ENCODE data around the gene DOCK11.

The DOCK11 gene

DNA sequence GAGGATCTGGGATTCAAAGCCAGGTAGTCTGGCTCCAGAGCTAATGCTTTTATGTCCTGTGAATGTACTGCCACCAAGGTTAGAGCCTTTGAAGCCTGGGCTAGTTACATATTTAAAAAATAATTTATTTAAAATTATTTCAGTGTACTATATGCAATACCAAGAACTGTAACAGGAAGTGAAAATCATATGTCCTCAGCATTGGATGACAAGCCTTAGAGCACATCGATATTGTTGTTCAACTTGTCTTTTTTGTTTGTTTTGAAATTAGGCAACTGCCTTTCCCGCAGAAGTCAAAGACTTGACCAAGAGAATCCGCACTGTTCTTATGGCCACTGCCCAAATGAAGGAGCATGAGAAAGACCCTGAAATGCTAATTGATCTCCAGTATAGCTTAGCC is 158.7 kb downstream of the DOCK11 start:
- ATAC-seq = no peak

DNA sequence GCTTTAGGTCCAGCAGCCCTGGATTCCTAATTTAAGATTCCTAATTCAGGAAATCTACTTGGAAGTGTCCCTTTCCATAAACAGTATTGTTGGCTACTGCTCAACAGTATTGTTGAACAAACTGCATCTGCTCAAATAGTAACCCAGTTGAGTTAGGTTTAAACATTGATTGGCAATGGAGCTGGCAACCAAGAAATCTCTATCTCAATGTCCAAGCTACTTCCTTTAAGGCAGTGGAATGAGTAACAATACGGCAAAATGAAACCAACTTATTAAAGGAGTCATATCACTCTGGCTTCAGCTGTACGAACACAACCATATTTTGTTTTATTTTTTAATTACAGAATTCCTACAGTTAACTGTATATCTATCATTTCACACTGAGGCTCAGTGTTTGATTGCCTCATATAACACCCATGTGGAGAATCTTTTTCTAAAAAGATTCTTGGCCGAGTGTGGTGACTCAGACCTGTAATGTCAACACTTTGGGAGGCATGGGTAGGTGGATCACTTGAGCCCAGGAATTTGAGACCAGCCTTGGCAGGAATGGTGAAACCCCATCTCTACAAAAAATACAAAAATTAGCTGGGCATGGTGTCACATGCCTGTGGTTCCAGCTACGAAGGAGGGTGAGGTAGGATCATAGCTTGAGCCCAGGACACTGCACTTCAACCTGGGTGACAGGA is 160.1 kb downstream of the DOCK11 start:
- Mint-ChIP-seq H3K27me3 (no peaks in the 10 kb centered on the region), H3K4me3 (no peak overlapping the region), H3K4me1 (no peaks in the 10 kb centered on the region), H3K27ac (no peak overlapping the region), H3K9me3 (no peaks in the 10 kb centered on the region)
- DNase-seq (no peak), ATAC-seq (no peak)

More for the DNA sequence above, 158.7 kb downstream of the DOCK11 start:
- no peaks in the 10 kb centered on the region for H3K4me1 Mint-ChIP-seq
- H3K27ac Mint-ChIP-seq = no peak overlapping the region
- no peaks in the 10 kb centered on the region for H3K27me3 Mint-ChIP-seq
- H3K9me3 Mint-ChIP-seq = no peaks in the 10 kb centered on the region
- no peak overlapping the region for H3K4me3 Mint-ChIP-seq
- no peak for DNase-seq

DNA sequence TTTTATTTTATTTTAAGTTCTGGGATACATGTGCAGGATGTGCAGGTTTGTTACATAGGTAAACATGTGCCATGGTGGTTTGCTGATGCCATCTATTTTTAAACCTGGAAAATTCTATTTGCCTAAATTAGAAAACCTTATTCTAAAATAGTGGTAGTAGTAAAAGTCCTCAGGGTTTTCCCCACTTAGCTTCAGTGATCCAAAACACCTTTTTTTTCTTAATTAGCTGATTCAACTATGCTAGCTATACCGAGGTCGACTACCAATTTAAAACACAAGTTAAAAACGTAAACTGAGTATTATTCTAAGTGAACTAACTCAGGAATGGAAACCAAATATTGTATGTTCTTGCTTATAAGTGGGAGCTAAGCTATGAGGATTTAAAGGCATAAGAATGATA is 161.8 kb downstream of the DOCK11 start:
- no peak for ATAC-seq
- Mint-ChIP-seq H3K27ac (no peak overlapping the region), H3K27me3 (no peaks in the 10 kb centered on the region), H3K4me3 (no peak overlapping the region), H3K4me1 (no peaks in the 10 kb centered on the region), H3K9me3 (no peaks in the 10 kb centered on the region)
- DNase-seq = no peak

DNA sequence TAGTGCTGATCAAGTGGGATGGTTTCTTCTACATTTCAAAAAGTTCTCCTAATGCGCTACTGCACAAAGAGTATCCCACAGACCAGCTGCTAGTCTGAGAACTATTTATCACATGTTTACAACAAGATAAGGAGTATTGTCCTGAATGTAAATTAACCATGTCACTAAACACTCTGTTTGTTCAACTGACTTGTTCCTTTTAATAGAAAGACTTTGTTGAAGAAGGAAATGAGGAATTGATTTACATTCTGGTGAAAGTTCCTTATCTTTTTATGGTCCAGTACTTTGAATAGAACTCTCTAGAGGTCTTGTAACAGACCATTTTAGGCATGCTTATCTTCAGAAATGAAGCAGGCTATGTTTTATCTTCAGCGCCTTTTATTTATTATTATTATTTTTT is 164.5 kb downstream of the DOCK11 start:
- H3K4me3 Mint-ChIP-seq = no peak overlapping the region
- DNase-seq (no peak), ATAC-seq (no peak)
- H3K9me3 Mint-ChIP-seq = no peaks in the 10 kb centered on the region
- no peaks in the 10 kb centered on the region for H3K27me3 Mint-ChIP-seq
- H3K27ac Mint-ChIP-seq = no peak overlapping the region
- no peaks in the 10 kb centered on the region for H3K4me1 Mint-ChIP-seq

DNA sequence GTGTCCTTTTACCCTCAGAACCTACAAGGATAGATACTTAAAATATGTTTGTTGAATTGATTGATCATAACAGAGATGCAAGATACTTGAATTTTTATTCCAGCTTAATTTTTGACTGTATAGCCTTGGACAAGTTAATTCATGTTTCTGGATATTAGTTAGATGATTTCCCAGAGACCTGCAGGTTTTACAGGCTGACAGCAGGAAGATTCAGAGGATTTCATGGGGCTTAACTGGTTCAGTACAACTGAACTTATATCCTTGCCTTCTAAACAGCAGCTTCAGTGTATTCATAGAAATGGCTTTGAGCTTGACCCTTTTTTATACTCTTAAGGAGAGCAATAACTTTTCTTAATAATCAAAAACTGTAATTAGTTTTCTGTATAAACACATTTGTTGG is 169.6 kb downstream of the DOCK11 start:
- no peak for DNase-seq
- Mint-ChIP-seq H3K27me3 (no peaks in the 10 kb centered on the region), H3K27ac (no peak overlapping the region), H3K4me3 (no peak overlapping the region), H3K9me3 (no peaks in the 10 kb centered on the region), H3K4me1 (no peaks in the 10 kb centered on the region)
- no peak for ATAC-seq

DNA sequence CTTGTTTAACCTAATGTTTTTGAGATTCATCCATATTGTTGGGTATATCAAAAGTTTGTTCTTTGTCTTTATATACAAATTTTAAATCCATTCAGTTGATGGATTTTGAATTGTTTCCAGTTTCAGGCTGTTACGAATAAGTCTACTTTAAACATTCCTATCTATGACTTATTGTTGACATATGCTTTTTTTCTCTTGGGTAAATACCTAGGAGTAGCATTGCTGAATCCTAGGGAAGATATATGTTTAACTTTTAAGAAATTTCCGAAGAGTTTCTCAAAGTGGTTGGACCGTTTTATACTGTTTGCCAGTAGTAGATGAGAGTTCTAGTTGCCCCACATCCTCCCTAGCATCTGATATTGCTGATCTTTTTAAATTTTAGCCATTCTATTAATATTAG is 170.9 kb downstream of the DOCK11 start:
- H3K27ac Mint-ChIP-seq = no peak overlapping the region
- ATAC-seq = no peak

DNA sequence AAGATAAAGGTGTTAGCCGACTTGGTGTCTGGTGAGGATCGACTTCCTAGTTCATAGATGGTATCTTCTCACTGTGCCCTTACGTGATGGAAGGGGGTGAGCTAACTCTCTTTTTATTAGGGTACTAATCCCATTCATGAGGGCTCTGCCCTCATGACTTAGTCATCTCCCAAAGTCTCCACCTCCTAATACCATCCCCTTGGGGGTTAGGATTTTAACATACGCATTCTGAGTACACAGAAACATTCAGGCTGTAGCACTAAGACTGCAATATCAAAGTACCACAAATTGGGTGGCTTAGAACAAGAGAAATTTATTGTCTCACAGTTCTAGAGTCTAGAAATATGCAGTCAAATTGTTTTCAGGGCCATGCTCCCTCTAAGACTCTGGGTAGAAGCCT is 173.8 kb downstream of the DOCK11 start:
- DNase-seq (no peak), ATAC-seq (no peak)
- H3K27ac Mint-ChIP-seq = no peak overlapping the region
- H3K4me1 Mint-ChIP-seq = no peaks in the 10 kb centered on the region
- H3K27me3 Mint-ChIP-seq = no peaks in the 10 kb centered on the region
- no peak overlapping the region for H3K4me3 Mint-ChIP-seq
- no peaks in the 10 kb centered on the region for H3K9me3 Mint-ChIP-seq

More for the DNA sequence above, 170.9 kb downstream of the DOCK11 start:
- H3K4me3 Mint-ChIP-seq = no peak overlapping the region
- H3K9me3 Mint-ChIP-seq = no peaks in the 10 kb centered on the region
- H3K27me3 Mint-ChIP-seq = no peaks in the 10 kb centered on the region
- H3K4me1 Mint-ChIP-seq = no peaks in the 10 kb centered on the region
- no peak for DNase-seq

DNA sequence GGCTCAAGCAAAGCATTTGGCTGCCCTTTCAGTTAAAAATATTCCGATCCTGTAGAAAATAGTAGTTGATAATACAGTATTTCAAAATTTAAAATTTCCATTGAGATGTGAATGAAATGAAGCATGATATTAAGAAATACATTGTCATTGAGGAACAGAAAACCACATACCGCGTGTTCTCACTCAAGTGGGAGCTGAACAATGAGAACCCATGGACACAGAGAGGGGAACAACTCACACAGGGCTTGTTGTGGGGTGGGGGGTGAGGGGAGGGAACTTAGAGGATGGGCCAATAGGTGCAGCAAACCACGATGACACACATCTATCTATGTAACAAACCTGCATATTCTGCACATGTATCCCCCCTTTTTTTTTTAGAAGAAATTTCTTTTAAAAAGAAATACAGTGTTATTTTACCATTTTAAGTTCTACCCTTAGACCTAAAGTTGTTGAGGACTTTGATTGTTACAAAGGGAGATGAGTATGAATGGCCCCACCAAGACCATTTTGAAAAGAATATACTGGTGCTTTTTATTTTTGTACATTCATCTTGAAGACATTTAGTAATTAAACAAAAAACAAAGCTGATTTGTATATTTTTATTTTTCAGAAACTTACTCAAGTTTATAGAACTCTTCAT is 179.8 kb downstream of the DOCK11 start:
- no peaks in the 10 kb centered on the region for H3K9me3 Mint-ChIP-seq
- no peak overlapping the region for H3K27ac Mint-ChIP-seq
- no peaks in the 10 kb centered on the region for H3K4me1 Mint-ChIP-seq
- DNase-seq (no peak), ATAC-seq (no peak)
- H3K27me3 Mint-ChIP-seq = no peaks in the 10 kb centered on the region
- no peak overlapping the region for H3K4me3 Mint-ChIP-seq

DNA sequence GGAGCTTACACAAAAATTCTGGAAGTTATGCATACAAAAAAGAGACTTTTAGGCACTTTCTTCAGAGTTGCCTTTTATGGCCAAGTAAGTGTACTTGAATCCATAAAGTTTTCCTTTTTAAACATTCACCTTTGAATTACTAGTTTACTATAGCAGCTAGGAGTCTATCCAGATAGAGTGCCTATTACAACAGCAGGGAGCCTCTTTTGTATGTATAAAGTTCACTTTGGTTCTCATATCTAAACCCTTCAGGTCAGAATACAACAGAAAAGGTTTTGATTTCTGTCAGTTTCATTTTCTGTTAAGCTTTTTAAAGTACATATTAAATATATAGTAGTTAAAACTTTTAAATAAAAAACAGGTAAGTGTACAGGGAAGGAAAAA is 180.3 kb downstream of the DOCK11 start:
- ATAC-seq (no peak), DNase-seq (no peak)
- Mint-ChIP-seq H3K4me1 (no peaks in the 10 kb centered on the region), H3K27ac (no peak overlapping the region), H3K4me3 (no peak overlapping the region), H3K9me3 (no peaks in the 10 kb centered on the region), H3K27me3 (no peaks in the 10 kb centered on the region)

DNA sequence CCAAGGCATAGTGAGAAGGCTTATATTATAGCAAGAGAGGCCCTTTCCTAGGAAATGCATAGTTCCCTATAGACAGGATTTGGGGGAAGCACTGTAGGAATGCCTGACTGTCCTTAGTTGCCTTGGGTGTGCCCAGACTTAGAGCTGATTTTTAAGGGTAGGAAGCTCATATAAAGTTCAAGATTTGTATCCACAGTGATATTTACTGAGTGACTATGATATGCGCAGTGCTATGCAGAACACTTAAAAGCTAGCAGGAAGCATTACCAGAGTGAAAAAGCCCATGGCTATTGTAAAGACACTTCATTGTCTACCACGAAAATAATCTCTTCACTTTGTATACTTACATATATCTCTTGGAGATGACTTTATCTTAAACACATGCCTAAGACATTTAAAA is 181.7 kb downstream of the DOCK11 start:
- DNase-seq = no peak
- no peak overlapping the region for H3K4me3 Mint-ChIP-seq
- H3K9me3 Mint-ChIP-seq = no peaks in the 10 kb centered on the region
- no peak for ATAC-seq
- no peak overlapping the region for H3K27ac Mint-ChIP-seq
- no peaks in the 10 kb centered on the region for H3K4me1 Mint-ChIP-seq
- no peaks in the 10 kb centered on the region for H3K27me3 Mint-ChIP-seq

DNA sequence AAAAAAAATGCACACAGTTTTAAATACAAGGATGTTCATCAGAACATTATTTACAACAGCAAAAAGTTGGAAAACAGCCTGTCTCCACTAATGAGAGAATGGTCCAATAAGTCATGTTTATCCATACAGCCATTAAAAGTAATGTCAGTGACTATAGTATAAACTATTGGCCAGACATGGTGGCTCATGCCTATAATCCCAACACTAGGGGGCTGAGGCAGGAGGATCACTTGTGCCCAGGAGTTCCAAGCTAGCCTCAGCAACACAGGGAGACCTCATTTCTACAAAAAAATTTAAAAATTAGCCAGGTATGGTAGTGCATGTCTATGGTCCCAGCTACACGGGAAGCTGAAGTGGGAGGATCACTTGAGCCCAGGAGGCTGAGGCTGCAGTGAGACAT is 183.7 kb downstream of the DOCK11 start:
- no peak overlapping the region for H3K27ac Mint-ChIP-seq

DNA sequence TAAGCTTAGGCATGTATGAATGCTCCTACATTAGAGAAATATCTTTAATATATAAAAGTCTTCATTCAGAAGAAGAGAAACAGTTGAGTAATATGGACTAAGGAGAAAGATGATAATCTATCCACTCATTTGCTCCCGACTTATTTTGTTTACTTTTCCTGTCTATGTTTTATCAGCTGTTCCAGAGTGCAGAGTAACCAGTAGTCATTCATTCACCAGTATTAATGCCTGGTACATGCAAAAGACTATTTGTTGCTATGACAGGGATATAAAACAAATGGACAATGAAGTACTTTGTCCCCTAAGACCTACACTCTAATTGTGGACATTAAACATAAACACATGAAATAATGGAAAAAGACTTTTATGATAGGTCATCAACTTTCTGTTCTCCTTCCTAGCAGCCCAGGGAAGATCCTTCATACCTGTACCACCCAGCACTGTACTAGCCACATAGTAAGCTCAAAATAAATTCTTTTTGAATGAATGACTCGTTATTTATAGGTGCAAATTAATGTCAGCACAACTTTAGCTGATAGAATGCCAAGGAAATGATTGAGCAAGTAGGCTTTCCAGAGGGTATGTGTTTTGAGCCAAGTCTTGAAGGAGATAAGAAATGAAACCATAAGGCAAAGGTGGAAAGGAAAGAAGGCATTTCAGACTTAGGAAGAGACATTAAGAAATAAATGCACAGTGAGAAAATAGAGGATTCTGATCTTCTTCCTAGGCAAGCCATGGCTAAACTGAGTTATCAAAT is 186.8 kb downstream of the DOCK11 start:
- no peaks in the 10 kb centered on the region for H3K4me1 Mint-ChIP-seq
- no peak for DNase-seq

More for the DNA sequence above, 183.7 kb downstream of the DOCK11 start:
- DNase-seq (no peak), ATAC-seq (no peak)
- Mint-ChIP-seq H3K4me3 (no peak overlapping the region), H3K27me3 (no peaks in the 10 kb centered on the region), H3K9me3 (no peaks in the 10 kb centered on the region), H3K4me1 (no peaks in the 10 kb centered on the region)

DNA sequence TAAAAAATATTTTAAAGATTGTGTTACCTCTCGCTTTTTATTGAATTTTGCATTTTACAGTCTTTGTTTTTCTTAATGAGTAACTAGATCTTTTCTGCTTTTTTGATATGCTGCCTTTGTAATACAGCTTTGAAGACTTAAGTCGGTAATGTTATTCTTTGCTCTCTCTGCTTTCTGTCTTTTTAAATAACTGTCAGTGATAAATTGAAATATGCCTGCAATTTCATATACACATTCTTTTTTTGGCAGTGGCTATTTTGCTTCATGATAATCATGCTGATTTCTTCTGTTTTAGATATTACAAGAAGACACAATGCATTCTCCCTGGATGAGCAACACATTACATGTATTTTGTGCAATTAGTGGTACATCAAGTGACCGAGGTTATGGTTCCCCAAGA is 189.8 kb downstream of the DOCK11 start:
- no peaks in the 10 kb centered on the region for H3K27me3 Mint-ChIP-seq

More for the DNA sequence above, 186.8 kb downstream of the DOCK11 start:
- Mint-ChIP-seq H3K9me3 (no peaks in the 10 kb centered on the region), H3K4me3 (no peak overlapping the region), H3K27ac (no peak overlapping the region), H3K27me3 (no peaks in the 10 kb centered on the region)
- ATAC-seq = no peak

DNA sequence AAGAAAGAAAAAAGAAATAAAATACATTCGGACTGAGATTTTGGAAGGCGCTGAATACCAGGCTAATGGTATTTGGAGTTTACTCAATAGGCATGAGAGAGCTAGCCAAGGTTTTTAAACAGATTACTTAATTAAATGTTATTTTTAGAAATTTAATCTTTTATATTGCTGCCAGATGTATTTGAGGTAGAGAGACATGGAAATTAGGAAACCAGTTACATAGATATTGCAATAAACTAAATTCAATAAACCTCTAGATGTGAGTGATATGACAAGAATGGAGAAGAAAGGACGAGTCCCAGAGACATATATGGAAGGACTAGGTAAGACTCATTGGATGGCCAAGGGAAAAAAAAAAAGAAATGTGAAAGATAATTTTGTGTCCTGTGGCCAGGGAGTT is 193.3 kb downstream of the DOCK11 start:
- no peak for DNase-seq
- no peak overlapping the region for H3K4me3 Mint-ChIP-seq

More for the DNA sequence above, 189.8 kb downstream of the DOCK11 start:
- DNase-seq = no peak
- ATAC-seq = no peak
- Mint-ChIP-seq H3K9me3 (no peaks in the 10 kb centered on the region), H3K4me3 (no peak overlapping the region), H3K27ac (no peak overlapping the region), H3K4me1 (no peaks in the 10 kb centered on the region)

DNA sequence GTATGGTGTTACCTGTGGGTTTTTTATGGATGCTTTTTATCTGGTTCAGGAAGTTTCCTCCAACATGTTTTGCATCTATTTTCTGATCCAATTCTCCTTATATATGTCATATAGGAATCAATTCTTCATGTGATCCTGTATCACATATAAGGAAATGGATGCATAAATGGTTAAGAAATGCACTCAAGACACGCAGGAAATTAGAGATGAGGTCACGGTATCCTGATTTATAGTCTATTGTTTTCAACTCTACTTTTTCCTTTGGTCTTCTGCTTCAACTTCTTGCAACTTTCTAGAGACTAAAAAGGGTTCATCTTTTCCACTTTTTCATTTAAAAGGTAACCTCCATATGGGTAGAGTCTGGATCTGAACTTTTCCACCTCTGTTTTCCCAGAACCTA is 198.2 kb downstream of the DOCK11 start:
- no peak for DNase-seq
- ATAC-seq = no peak
- no peak overlapping the region for H3K27ac Mint-ChIP-seq
- H3K27me3 Mint-ChIP-seq = no peaks in the 10 kb centered on the region
- H3K4me3 Mint-ChIP-seq = no peak overlapping the region
- H3K4me1 Mint-ChIP-seq = no peaks in the 10 kb centered on the region
- H3K9me3 Mint-ChIP-seq = no peaks in the 10 kb centered on the region

More for the DNA sequence above, 193.3 kb downstream of the DOCK11 start:
- H3K27ac Mint-ChIP-seq = no peak overlapping the region
- no peak for ATAC-seq
- H3K27me3 Mint-ChIP-seq = no peaks in the 10 kb centered on the region
- no peaks in the 10 kb centered on the region for H3K9me3 Mint-ChIP-seq
- H3K4me1 Mint-ChIP-seq = no peaks in the 10 kb centered on the region

DNA sequence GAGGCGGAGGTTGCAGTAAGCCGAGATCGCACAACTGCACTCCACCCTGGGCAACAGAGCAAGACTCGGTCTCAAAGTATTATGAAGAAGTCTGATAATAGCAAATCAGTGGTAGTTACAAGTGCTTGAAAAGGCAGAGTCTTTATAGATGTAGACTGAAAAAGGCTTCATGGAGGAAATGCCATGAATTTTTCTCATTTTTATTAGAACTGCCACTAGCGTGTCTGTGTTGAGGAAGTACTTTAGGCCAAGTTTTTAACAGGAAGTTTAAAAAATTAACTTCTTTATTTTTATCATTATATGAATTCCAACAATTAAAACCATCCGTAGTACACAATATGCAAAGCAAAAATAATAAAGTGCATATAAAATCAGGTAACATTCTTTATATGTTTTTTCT is 199.0 kb downstream of the DOCK11 start:
- ATAC-seq (no peak), DNase-seq (no peak)
- Mint-ChIP-seq H3K4me3 (no peak overlapping the region), H3K27me3 (no peaks in the 10 kb centered on the region), H3K4me1 (no peaks in the 10 kb centered on the region), H3K9me3 (no peaks in the 10 kb centered on the region), H3K27ac (no peak overlapping the region)

All from stimulated activated naive CD8-positive, alpha-beta T cell treated with anti-CD3 and anti-CD28 coated beads, Interleukin-15, amount 100 ng/mL, for 72 hours (primary cell).